HepG2 (cell line): ENCODE data around the gene GPC3. TPM values are rescaled to one million over a fixed set of nuclear protein-coding genes. Genes with fewer than 3 reads are reported as not detected.

ENCODE experiments used
- ATAC-seq: fragments of 200-7000 bp; cut with Tn5 transposase; 3 replicates; pipeline ENCODE4 v1.9.1; 2020; ENCODE audit warnings: mild to moderate bottlenecking, moderate library complexity
- BruUV-seq: library from RNA; stranded (reverse); fragments of 400-500 nt; replicated peaks from 2 replicates; lab custom pipeline; 2021; lab: Mats Ljungman, UMichigan
- CTCF ChIA-PET: fragments of 300-600 bp; formaldehyde crosslinking; extraction: SDS; loops from one replicate; lab custom pipeline; 2021; ENCODE audit warnings: low total read pairs, inconsistent platforms, low intra/inter-chr PET ratio; lab: Yijun Ruan, JAX
- POLR2A ChIA-PET: fragments of 350-600 bp; sonication (Branson Sonifier 250); formaldehyde crosslinking; loops from one replicate; lab custom pipeline; 2020; ENCODE audit warnings: antibody characterized with exemption, inconsistent platforms; lab: Yijun Ruan, JAX
- DNase-seq: peaks from one replicate; pipeline ENCODE4 v3.0.0-alpha.2; 2015; ENCODE audit warnings: low spot score
- FAIRE-seq: peaks from 3 replicates; lab custom pipeline; 2011; peaks lifted over from hg19 to GRCh38; lab: Jason Lieb, UNC
- H2AFZ ChIP-seq: one replicate; pipeline ENCODE4 v1.6.1; 2011; ENCODE audit warnings: low read length, inconsistent platforms
- H3K27ac ChIP-seq: fragments of 300-600 bp; 3 replicates; pipeline ENCODE4 v1.8.0; 2011; ENCODE audit warnings: mixed run types, mild to moderate bottlenecking, mixed read lengths, low read length, inconsistent platforms; ENCODE audit not compliant: insufficient read depth; ENCODE audit errors: extremely low read length
- H3K27me3 ChIP-seq, 2 experiments: fragments of 200-600 bp in 1 of 2; 2 replicates in 1 of 2; 3 replicates in 1 of 2; pipeline versions ENCODE4 v1.6.0 to v1.8.0; 2011; ENCODE audit warnings: low read length in 2 of 2, mild to moderate bottlenecking in 2 of 2, moderate library complexity in 2 of 2, inconsistent platforms in 1 of 2; ENCODE audit not compliant: insufficient read depth in 2 of 2, control insufficient read depth in 1 of 2
- H3K36me3 ChIP-seq, 2 experiments: fragments of 200-600 bp in 1 of 2; replicated peaks in 1 of 2; 2 replicates in 1 of 2; 3 replicates in 1 of 2; pipeline versions ENCODE4 v1.5.1 to v1.8.0; 2011; ENCODE audit warnings: low read length in 2 of 2, inconsistent platforms in 1 of 2; ENCODE audit not compliant: insufficient read depth in 2 of 2, control insufficient read depth in 1 of 2
- H3K4me1 ChIP-seq: 2 replicates; pipeline ENCODE4 v1.5.1; 2012; ENCODE audit warnings: low read length, inconsistent platforms; ENCODE audit not compliant: insufficient read depth
- H3K4me2 ChIP-seq: 2 replicates; pipeline ENCODE4 v1.6.0; 2011; ENCODE audit warnings: low read depth, low read length, inconsistent platforms
- H3K4me3 ChIP-seq, 3 experiments: fragments of 200-600 bp in 1 of 3; sonication (generic), shearing (Covaris generic) in 1 of 3; replicated peaks in 1 of 3; 2 replicates each; pipeline ENCODE4 v1.5.1; 2011 to 2016; ENCODE audit warnings: low read length in 3 of 3, inconsistent platforms in 2 of 3, low read depth in 2 of 3, mild to moderate bottlenecking in 2 of 3, control low read depth in 1 of 3, mixed read lengths in 1 of 3; ENCODE audit not compliant: insufficient read depth in 1 of 3
- H3K79me2 ChIP-seq: one replicate; pipeline ENCODE4 v1.6.1; 2011; ENCODE audit warnings: low read length, inconsistent platforms; ENCODE audit not compliant: insufficient read depth
- H3K9ac ChIP-seq: 2 replicates; pipeline ENCODE4 v1.6.0; 2011; ENCODE audit warnings: mild to moderate bottlenecking, low read depth, low read length, inconsistent platforms; ENCODE audit not compliant: insufficient read depth
- H3K9me3 ChIP-seq: 2 replicates; pipeline ENCODE4 v1.5.1; 2012; ENCODE audit warnings: mild to moderate bottlenecking, low read length
- H4K20me1 ChIP-seq: 2 replicates; pipeline ENCODE4 v1.6.0; 2011; ENCODE audit warnings: inconsistent platforms, mild to moderate bottlenecking, low read length, moderate library complexity; ENCODE audit not compliant: insufficient read depth
- CENPT ChIP-seq: sonication (generic); formaldehyde crosslinking; IDR thresholded peaks from 2 replicates; pipeline ENCODE4 v1.8.0; 2022; ENCODE audit warnings: low read depth, mild to moderate bottlenecking, moderate library complexity, missing genetic modification reagents
- PBX2 ChIP-seq: IDR thresholded peaks from 2 replicates; pipeline ENCODE4 v1.6.1; 2016; ENCODE audit warnings: control low read depth
- POLR2AphosphoS5 ChIP-seq: IDR thresholded peaks from 2 replicates; pipeline ENCODE4 v1.6.1; 2012; ENCODE audit warnings: low read depth, low read length
- RBM22 ChIP-seq: fragments of 200-400 bp; formaldehyde crosslinking; optimal IDR thresholded peaks from 2 replicates; pipeline ENCODE3; 2017; ENCODE audit warnings: mild to moderate bottlenecking, low read length, moderate library complexity
- U2AF2 ChIP-seq: fragments of 200-400 bp; formaldehyde crosslinking; IDR thresholded peaks from 2 replicates; pipeline ENCODE4 v1.6.1; 2017; ENCODE audit warnings: low read depth, mild to moderate bottlenecking, low read length
- WIZ ChIP-seq: sonication (generic); formaldehyde crosslinking; IDR thresholded peaks from 2 replicates; pipeline ENCODE4 v1.5.1; 2020; ENCODE audit warnings: mild to moderate bottlenecking, missing genetic modification reagents
- ZHX1 ChIP-seq: sonication (generic); formaldehyde crosslinking; IDR thresholded peaks from 2 replicates; pipeline ENCODE4 v1.8.1; 2022; ENCODE audit warnings: low read depth, mild to moderate bottlenecking, missing genetic modification reagents
- ZNF124 ChIP-seq: sonication (generic); formaldehyde crosslinking; IDR thresholded peaks from 2 replicates; pipeline ENCODE4 v1.4.0; 2020; ENCODE audit warnings: missing genetic modification reagents
- ZNF33A ChIP-seq: sonication (generic); formaldehyde crosslinking; IDR thresholded peaks from 2 replicates; pipeline ENCODE4 v1.5.1; 2020; ENCODE audit warnings: missing genetic modification reagents, mild to moderate bottlenecking, moderate library complexity, borderline replicate concordance
- WGBS: methylation state at CpG from one replicate; pipeline ENCODE4 v1.1.6; 2017; ENCODE audit warnings: low lambda C conversion rate; 5-methylcytosine and 5-hydroxymethylcytosine counted together
- in situ Hi-C: cut with HindIII; loops from 2 replicates; pipeline ENCODE4 v1.10.0; 2017; ENCODE audit warnings: low pct_unique_long_range_greater_than_20kb; ENCODE audit not compliant: extremely low pct_ligation_motif_present
- intact Hi-C: fragments of 100-400 bp; cut with micrococcal nuclease; formaldehyde crosslinking; loops from one replicate; pipeline ENCODE4 v1.10.0; 2022; ENCODE audit not compliant: unreplicated experiment
- polyA plus RNA-seq, 8 experiments: library from polyadenylated mRNA; depleted of rRNA in 3 of 8; stranded (reverse) in 7 of 8; unstranded in 1 of 8; fragments of >200 nt; fragmentation: Illumina TruSeq in 4 of 8; extraction: Trizol in 4 of 8; gene quantifications; 2 replicates each; pipeline versions ENCODE4 v1.2.1 to v1.2.3, GENCODE V29; 2011 to 2016; ENCODE audit warnings: low read depth in 4 of 8, missing spikeins in 1 of 8, mixed read lengths in 1 of 8; ENCODE audit not compliant: insufficient read depth in 1 of 8
- total RNA-seq, 5 experiments: library from RNA; depleted of rRNA; stranded (reverse); fragments of >200 nt; fragmentation: Illumina TruSeq; extraction: Trizol; gene quantifications; 2 replicates each; pipeline ENCODE4 v1.2.3, GENCODE V29; 2016; ENCODE audit warnings: low read depth in 1 of 5

GPC3 gene
- total and polyA plus RNA-seq, 2 of the 13 experiments (the other 11 are each of a cell fraction or from before 2014, with no cell fraction given): 1,799 to 3,263 TPM

- TF ChIP-seq ZHX1 (no peak), ZNF33A (CRISPR knock-in tag) (no peak), CENPT (CRISPR knock-in tag) (no peak), WIZ (no peak), U2AF2 (no peak), ZNF124 (CRISPR knock-in tag) (no peak)
- TF ChIP-seq, all 625 proteins: peak for 0
Measured at GRCh38 chrX:133965321-133965720, 20.1 kb downstream of the GPC3 start (continued).

GRCh38 chrX:133961046-133961445, 24.3 kb downstream of the GPC3 start:
- CTCF ChIA-PET: no interaction called here
- in situ Hi-C loops (no loop called here), intact Hi-C loops (no loop called here)
- Histone ChIP-seq H3K4me3 (no peak overlapping the region), H3K27me3 (no peaks in the 10 kb centered on the region), H3K4me1 (peaks cover 97% of the 10 kb centered on the region), H2AFZ (no peak overlapping the region), H3K9ac (no peak overlapping the region), H3K36me3 (peaks cover 0 to 29% of the 10 kb centered on the region in 2 experiments; a peak in 4 of 5 replicates), H3K79me2 (peaks cover 99% of the 10 kb centered on the region), H4K20me1 (peaks cover 79% of the 10 kb centered on the region), H3K4me2 (no peak overlapping the region), H3K27ac (no peak overlapping the region), H3K9me3 (no peaks in the 10 kb centered on the region)
- DNase-seq: no peak
- ATAC-seq: peak; percentile 20
- WGBS: 67% methylated on average over 5 of the region's 6 CpGs
- TF ChIP-seq POLR2AphosphoS5: peak; percentile 5
- TF ChIP-seq PBX2 (CRISPR knock-in tag): no peak
- TF ChIP-seq RBM22: peak; percentile 92
- FAIRE-seq: no peak
- no TSS peak for BruUV-seq
- POLR2A ChIA-PET: no interaction called here
